ENCODE measurements around the gene NF1. TPM values are rescaled to one million over a fixed set of nuclear protein-coding genes. Genes with fewer than 3 reads are reported as not detected.

The NF1 gene
- total RNA-seq, 2 experiments from 2014 or later, result 22.6 to 25.5 TPM

- Mint-ChIP-seq H3K4me1 (peaks cover 3% of the 10 kb centered on the region), H3K36me3 (ENCODE audit: low read depth) (no peaks in the 10 kb centered on the region), H3K4me3 (no peak overlapping the region), H3K9me3 (no peaks in the 10 kb centered on the region), H3K27me3 (peaks cover 27% of the 10 kb centered on the region), H3K27ac (no peak overlapping the region)
- POLR2A ChIA-PET, result no interaction called here
- DNase-seq, result no peak
- CTCF ChIA-PET, result no interaction called here
Observed at GRCh38 chr17:31397256-31397939, 302.6 kb downstream of the NF1 start.

GRCh38 chr17:31398381-31399311 is 303.9 kb downstream of the NF1 start:
- Mint-ChIP-seq H3K36me3 (ENCODE audit: low read depth) (no peaks in the 10 kb centered on the region), H3K4me1 (no peaks in the 10 kb centered on the region), H3K27me3 (peaks cover 15% of the 10 kb centered on the region), H3K27ac (no peak overlapping the region), H3K9me3 (no peaks in the 10 kb centered on the region), H3K4me3 (no peak overlapping the region)
- no peak for DNase-seq
- ChIA-PET POLR2A (no interaction called here), CTCF (no interaction called here)

DNA sequence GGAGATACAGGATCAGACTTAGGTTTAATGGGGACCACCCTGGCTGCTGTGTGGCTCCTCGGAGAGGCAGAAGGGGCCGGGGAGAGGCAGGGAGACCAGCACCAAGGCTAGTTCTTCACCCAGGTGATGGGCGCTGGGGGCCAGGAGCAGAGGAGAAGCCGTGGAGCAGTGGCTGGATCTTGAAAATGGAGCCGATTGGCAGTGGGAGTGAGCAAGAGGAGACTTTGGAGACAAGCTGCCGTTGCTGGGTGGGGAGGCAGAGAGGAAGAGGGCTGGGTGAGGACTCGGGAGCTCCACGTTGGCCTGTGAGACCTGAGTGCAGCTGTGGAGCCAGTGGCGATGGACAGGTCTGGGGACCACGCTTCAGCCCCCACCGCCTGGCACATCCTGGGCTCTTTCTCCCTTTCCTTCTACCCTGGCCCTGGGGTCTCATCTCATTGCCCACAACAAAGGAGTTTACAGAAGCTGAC is 305.7 kb downstream of the NF1 start:
- no peaks in the 10 kb centered on the region for H3K36me3 Mint-ChIP-seq (ENCODE audit: low read depth)
- CTCF ChIA-PET, result interaction anchor here (1.1 kb wide), 1 partner anchor 11 kb away, joined by 4 read pairs; no protein-coding TSS in a partner anchor
- H3K4me1 Mint-ChIP-seq, result peaks cover 7% of the 10 kb centered on the region
- no peak overlapping the region for H3K27ac Mint-ChIP-seq
- no peak for DNase-seq
- no peaks in the 10 kb centered on the region for H3K9me3 Mint-ChIP-seq
- H3K27me3 Mint-ChIP-seq, result peaks cover 3% of the 10 kb centered on the region
- no peak overlapping the region for H3K4me3 Mint-ChIP-seq
- POLR2A ChIA-PET, result no interaction called here

DNA sequence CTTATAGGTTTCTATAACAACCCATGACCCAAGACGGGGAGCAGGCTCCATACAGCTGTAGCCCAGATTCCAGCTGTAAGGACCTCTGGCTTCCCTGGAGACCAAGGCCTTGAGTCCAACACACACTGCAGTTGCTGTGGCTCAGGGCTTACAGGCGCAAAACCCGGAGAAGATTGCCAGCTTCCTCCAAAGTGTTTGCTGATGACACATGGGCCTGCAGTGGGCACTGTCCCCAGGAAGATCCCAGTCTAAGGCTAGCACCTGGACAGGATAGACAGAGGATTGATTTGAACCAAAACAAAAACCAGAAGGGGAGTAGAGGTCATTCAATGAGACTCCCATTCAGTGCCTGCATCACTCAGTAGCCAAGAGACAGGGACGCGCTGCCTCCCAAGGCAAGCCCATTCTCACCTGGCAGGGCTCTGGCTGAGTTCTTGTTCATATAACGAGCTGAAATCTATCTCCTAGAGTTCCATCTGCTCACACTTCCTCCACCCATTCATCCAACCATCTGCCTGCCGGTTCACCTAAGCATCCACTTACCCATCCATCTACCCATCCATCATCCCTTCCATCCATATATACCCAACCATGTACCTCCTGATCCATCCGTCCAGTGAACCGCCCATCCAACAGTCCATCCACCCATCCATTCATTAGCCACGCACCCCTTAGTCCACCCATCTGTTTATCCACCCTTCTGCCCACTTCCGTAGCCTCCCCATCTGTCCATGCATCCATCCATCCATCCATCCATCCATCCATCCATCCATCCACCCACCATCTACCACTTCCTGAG is 306.9 kb downstream of the NF1 start:
- Mint-ChIP-seq H3K4me1 (peaks cover 7% of the 10 kb centered on the region), H3K27me3 (peaks cover 2% of the 10 kb centered on the region), H3K36me3 (ENCODE audit: low read depth) (no peaks in the 10 kb centered on the region), H3K27ac (no peak overlapping the region), H3K9me3 (no peaks in the 10 kb centered on the region), H3K4me3 (no peak overlapping the region)
- POLR2A ChIA-PET, result no interaction called here
- CTCF ChIA-PET, result interaction anchor here (1.0 to 1.1 kb wide), 2 partner anchors 12 to 36 kb away, joined by 3 to 4 read pairs; no protein-coding TSS in a partner anchor
- no peak for DNase-seq

GRCh38 chr17:31404028-31404949 is 309.5 kb downstream of the NF1 start:
- Mint-ChIP-seq H3K9me3 (no peaks in the 10 kb centered on the region), H3K4me3 (no peak overlapping the region), H3K36me3 (ENCODE audit: low read depth) (no peaks in the 10 kb centered on the region), H3K4me1 (peaks cover 7% of the 10 kb centered on the region), H3K27me3 (peaks cover 9% of the 10 kb centered on the region), H3K27ac (no peak overlapping the region)
- no peak for DNase-seq
- CTCF ChIA-PET, result no interaction called here
- POLR2A ChIA-PET, result no interaction called here

GRCh38 chr17:31405890-31406371 is 311.2 kb downstream of the NF1 start:
- CTCF ChIA-PET, result no interaction called here
- H3K36me3 Mint-ChIP-seq (ENCODE audit: low read depth), result no peaks in the 10 kb centered on the region
- H3K9me3 Mint-ChIP-seq, result no peaks in the 10 kb centered on the region
- peaks cover 7% of the 10 kb centered on the region for H3K4me1 Mint-ChIP-seq
- POLR2A ChIA-PET, result interaction anchor here (0.5 kb wide), 1 partner anchor 87 kb away, joined by 3 read pairs; no protein-coding TSS in a partner anchor
- no peak for DNase-seq
- no peak overlapping the region for H3K27ac Mint-ChIP-seq
- H3K4me3 Mint-ChIP-seq, result no peak overlapping the region
- H3K27me3 Mint-ChIP-seq, result peaks cover 9% of the 10 kb centered on the region

- no peak overlapping the region for H3K27ac Mint-ChIP-seq
- peaks cover 7% of the 10 kb centered on the region for H3K4me1 Mint-ChIP-seq
- no peak for DNase-seq
- peaks cover 9% of the 10 kb centered on the region for H3K27me3 Mint-ChIP-seq
- POLR2A ChIA-PET, result no interaction called here
- CTCF ChIA-PET, result no interaction called here
- no peaks in the 10 kb centered on the region for H3K9me3 Mint-ChIP-seq
- no peak overlapping the region for H3K4me3 Mint-ChIP-seq
- no peaks in the 10 kb centered on the region for H3K36me3 Mint-ChIP-seq (ENCODE audit: low read depth)
Observed at GRCh38 chr17:31408586-31408985, 313.8 kb downstream of the NF1 start.

- Mint-ChIP-seq H3K9me3 (no peaks in the 10 kb centered on the region), H3K36me3 (ENCODE audit: low read depth) (no peaks in the 10 kb centered on the region), H3K4me1 (no peaks in the 10 kb centered on the region), H3K27ac (no peak overlapping the region), H3K4me3 (no peak overlapping the region), H3K27me3 (peaks cover 9% of the 10 kb centered on the region)
- ChIA-PET POLR2A (interaction anchor here (0.6 kb wide), 1 partner anchor 14 kb away, joined by 3 read pairs; no protein-coding TSS in a partner anchor), CTCF (interaction anchor here (0.6 kb wide), 1 partner anchor 100 kb away, joined by 3 read pairs; no protein-coding TSS in a partner anchor)
- DNase-seq, result no peak
Observed at GRCh38 chr17:31411707-31412285, 317.0 kb downstream of the NF1 start.

DNA sequence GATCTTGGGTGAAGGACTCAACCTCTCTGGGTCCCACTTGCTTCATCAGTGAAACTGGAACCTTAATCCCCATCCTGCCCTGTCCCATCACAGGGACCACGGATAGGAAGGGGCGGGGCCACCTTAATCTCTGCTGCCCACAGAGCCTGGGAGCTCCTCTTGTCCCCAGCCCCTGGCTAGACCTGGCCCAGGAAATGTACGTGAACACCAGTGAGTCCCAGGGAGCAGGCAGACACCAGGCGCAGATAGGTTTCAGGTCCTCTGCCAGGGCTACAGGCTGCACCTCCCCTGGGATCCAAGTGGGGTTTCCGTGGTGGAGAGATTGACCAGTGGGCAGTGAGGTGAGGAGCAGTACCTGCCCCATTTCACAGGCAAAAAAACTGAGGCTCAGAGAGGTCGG is 317.7 kb downstream of the NF1 start:
- CTCF ChIA-PET, result interaction anchor here (1.2 kb wide), 1 partner anchor 113 kb away, joined by 3 read pairs; no protein-coding TSS in a partner anchor
- Mint-ChIP-seq H3K27ac (no peak overlapping the region), H3K36me3 (ENCODE audit: low read depth) (no peaks in the 10 kb centered on the region), H3K4me1 (no peaks in the 10 kb centered on the region), H3K4me3 (no peak overlapping the region), H3K27me3 (peaks cover 6% of the 10 kb centered on the region), H3K9me3 (no peaks in the 10 kb centered on the region)
- POLR2A ChIA-PET, result no interaction called here
- no peak for DNase-seq

GRCh38 chr17:31413081-31413799 is 318.5 kb downstream of the NF1 start:
- no peak overlapping the region for H3K4me3 Mint-ChIP-seq
- no peak overlapping the region for H3K27ac Mint-ChIP-seq
- ChIA-PET POLR2A (no interaction called here), CTCF (interaction anchor here (1.2 kb wide), 1 partner anchor 113 kb away, joined by 3 read pairs; no protein-coding TSS in a partner anchor)
- no peaks in the 10 kb centered on the region for H3K9me3 Mint-ChIP-seq
- no peak for DNase-seq
- no peaks in the 10 kb centered on the region for H3K4me1 Mint-ChIP-seq
- H3K36me3 Mint-ChIP-seq (ENCODE audit: low read depth), result no peaks in the 10 kb centered on the region
- H3K27me3 Mint-ChIP-seq, result peaks cover 4% of the 10 kb centered on the region

DNA sequence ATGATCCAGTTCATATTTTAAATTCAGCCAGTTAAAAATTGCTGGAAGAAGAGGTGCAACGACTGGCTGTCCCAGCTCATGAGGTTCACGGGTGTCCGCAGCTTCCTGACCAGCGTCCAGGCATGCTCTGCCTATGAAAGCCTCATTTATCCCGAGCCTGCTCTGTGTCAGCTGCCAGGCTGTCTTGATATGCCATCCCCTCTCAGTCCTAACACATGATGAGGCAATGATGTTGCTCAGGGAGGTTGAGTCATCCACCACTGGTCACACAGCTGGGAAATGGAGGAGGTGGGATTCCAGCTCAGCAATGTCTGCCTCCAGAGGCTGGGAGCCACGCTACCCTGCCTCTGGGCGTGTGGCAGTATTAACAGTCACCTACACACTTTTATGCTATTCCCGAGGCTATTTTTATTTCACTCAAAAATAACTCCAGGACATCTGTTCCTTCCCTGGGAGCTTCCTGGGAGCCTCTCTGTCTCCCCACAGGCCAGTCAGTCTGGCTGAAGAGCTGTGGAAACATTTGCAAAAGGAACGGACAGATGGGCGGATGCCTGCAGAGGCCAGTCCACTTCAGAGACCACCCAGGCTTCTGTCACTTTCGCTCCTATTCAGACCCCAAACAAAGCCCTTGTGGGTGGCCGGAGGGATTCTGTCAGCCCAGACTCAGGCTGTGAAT is 319.2 kb downstream of the NF1 start:
- POLR2A ChIA-PET, result no interaction called here
- Mint-ChIP-seq H3K4me1 (no peaks in the 10 kb centered on the region), H3K9me3 (no peaks in the 10 kb centered on the region), H3K4me3 (no peak overlapping the region), H3K27ac (no peak overlapping the region), H3K36me3 (ENCODE audit: low read depth) (no peaks in the 10 kb centered on the region), H3K27me3 (no peaks in the 10 kb centered on the region)
- DNase-seq, result no peak
- CTCF ChIA-PET, result no interaction called here
